ENCODE results near the gene AFF3. TPM values are rescaled to one million over a fixed set of nuclear protein-coding genes. Genes with fewer than 3 reads are reported as not detected.

Gene AFF3
- total and polyA plus RNA-seq, 2 experiments from 2014 or later: 12.0 to 12.8 TPM

DNA sequence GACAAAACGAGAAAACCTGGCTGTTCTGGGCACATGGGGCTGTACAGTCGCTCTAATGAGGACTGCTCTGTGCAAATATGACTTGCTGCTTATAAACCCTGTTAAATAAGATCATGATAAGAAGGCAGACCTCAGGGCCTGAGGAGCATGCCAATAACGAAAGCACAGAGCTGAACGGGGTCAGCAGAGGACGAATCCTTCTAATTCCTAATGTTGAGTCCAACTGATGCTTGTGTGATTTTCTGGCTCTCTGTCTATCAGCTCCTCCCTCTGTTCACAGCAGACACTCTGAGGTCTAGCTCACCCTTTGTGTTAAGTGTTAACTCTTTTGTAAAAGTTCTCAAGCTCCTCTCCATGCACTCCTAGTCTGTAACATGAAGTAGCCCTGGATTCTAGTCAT, 485.4 kb downstream of the AFF3 start:
- Histone ChIP-seq H3K36me3 (no peaks in the 10 kb centered on the region), H3K4me3 (no peak overlapping the region), H3K9me3 (ENCODE audit: low read depth) (no peaks in the 10 kb centered on the region), H3K4me1 (ENCODE audit: low read depth) (no peaks in the 10 kb centered on the region), H3K27ac (no peak overlapping the region), H3K27me3 (no peaks in the 10 kb centered on the region)
- TF ChIP-seq, protein P1, sequence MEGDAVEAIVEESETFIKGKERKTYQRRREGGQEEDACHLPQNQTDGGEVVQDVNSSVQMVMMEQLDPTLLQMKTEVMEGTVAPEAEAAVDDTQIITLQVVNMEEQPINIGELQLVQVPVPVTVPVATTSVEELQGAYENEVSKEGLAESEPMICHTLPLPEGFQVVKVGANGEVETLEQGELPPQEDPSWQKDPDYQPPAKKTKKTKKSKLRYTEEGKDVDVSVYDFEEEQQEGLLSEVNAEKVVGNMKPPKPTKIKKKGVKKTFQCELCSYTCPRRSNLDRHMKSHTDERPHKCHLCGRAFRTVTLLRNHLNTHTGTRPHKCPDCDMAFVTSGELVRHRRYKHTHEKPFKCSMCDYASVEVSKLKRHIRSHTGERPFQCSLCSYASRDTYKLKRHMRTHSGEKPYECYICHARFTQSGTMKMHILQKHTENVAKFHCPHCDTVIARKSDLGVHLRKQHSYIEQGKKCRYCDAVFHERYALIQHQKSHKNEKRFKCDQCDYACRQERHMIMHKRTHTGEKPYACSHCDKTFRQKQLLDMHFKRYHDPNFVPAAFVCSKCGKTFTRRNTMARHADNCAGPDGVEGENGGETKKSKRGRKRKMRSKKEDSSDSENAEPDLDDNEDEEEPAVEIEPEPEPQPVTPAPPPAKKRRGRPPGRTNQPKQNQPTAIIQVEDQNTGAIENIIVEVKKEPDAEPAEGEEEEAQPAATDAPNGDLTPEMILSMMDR (IDR thresholded peaks at IDR 0.05; ENCODE audit: low read depth, low read length): no peak
- DNase-seq (ENCODE audit: low read depth in 1 of 2, low spot score in 1 of 2): peak in 1 of 2 donors; percentile 29

DNA sequence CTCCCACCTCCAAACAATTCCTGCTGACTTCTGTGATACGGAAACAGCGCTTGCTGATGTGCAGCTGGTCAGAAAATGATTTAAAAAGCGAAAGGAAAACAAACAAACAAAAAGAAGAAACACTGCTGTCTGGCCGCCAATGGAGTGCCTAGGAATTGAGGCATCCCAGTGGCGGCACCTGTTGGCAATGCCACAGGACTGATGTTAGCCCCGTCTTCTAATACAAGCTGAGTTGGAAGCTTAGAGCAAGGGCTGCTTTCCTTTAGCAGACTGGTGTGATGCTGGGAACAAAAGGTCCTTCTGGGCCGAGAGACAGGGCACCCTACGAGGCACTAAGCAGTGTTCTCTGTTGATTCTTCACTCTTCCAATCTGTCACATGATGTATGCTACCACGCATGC, 489.0 kb downstream of the AFF3 start:
- Histone ChIP-seq H3K36me3 (no peaks in the 10 kb centered on the region), H3K27me3 (no peaks in the 10 kb centered on the region), H3K4me1 (ENCODE audit: low read depth) (no peaks in the 10 kb centered on the region), H3K27ac (no peak overlapping the region), H3K9me3 (ENCODE audit: low read depth) (no peaks in the 10 kb centered on the region), H3K4me3 (no peak overlapping the region)
- TF ChIP-seq, protein P1 (IDR thresholded peaks at IDR 0.05; ENCODE audit: low read depth, low read length): no peak
- DNase-seq (ENCODE audit: low read depth in 1 of 2, low spot score in 1 of 2): no peak

DNA sequence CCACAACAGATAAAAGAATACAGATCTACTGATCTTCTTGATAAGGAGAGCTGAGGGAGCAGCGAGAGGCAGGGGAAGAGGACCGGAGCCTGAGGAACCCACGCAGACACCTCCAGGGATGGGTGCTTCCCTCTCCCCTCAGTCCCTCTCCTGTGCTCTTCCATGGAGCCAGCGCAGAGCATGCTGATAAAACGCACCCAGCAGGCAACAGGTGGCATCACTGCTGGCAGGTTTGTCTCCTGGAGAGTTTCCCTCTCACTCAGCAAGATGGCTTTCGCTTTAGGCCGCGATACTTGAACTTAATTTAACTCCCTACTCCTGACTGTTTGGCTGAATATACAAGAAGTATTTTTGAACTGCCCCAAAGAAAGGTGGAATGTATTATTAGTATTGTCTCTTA, 489.5 kb downstream of the AFF3 start:
- Histone ChIP-seq H3K4me3 (no peak overlapping the region), H3K27me3 (no peaks in the 10 kb centered on the region), H3K27ac (no peak overlapping the region), H3K4me1 (ENCODE audit: low read depth) (no peaks in the 10 kb centered on the region), H3K9me3 (ENCODE audit: low read depth) (no peaks in the 10 kb centered on the region), H3K36me3 (no peaks in the 10 kb centered on the region)
- TF ChIP-seq, protein P1 (IDR thresholded peaks at IDR 0.05; ENCODE audit: low read depth, low read length): no peak
- DNase-seq (ENCODE audit: low read depth in 1 of 2, low spot score in 1 of 2): no peak

DNA sequence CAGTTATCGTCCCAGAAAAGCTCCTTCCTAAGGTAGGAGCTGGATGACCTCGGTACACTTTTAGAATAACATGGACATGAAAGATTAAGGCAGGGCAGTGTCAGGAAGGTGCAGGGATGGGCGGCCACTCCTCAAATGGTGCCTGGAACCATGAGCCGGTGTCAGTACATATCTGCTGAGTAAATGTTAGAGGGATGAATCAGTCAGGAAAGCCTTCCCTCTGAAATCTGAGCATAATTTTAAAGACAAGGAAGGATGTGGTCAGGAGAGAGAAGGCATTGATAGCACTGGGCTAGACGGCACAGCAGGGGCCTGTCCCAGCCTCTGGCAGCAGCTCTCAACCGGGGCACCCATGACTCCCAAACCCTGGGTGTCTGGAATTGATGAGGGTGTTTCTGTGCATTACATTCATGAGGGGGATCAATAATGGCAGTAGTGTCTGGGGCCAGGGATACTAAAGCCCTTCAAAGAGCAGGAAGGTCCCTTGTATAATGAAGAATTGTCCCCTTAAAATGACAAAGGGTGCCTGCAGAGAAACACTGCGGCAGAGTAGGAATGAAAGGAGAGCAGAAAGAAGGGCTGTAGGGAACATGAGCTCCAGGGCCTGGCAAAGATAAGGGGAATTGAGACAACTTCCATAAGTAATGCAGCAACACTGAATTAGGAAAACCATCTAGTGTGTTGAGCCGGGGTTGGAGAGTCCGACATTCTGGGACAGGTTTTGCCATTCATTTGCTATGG, 490.3 kb downstream of the AFF3 start:
- Histone ChIP-seq H3K27me3 (no peaks in the 10 kb centered on the region), H3K4me3 (no peak overlapping the region), H3K36me3 (no peaks in the 10 kb centered on the region), H3K4me1 (ENCODE audit: low read depth) (no peaks in the 10 kb centered on the region), H3K27ac (no peak overlapping the region), H3K9me3 (ENCODE audit: low read depth) (no peaks in the 10 kb centered on the region)
- TF ChIP-seq, protein P1 (IDR thresholded peaks at IDR 0.05; ENCODE audit: low read depth, low read length): no peak
- DNase-seq (ENCODE audit: low read depth in 1 of 2, low spot score in 1 of 2): peak in 1 of 2 donors; percentile 27

DNA sequence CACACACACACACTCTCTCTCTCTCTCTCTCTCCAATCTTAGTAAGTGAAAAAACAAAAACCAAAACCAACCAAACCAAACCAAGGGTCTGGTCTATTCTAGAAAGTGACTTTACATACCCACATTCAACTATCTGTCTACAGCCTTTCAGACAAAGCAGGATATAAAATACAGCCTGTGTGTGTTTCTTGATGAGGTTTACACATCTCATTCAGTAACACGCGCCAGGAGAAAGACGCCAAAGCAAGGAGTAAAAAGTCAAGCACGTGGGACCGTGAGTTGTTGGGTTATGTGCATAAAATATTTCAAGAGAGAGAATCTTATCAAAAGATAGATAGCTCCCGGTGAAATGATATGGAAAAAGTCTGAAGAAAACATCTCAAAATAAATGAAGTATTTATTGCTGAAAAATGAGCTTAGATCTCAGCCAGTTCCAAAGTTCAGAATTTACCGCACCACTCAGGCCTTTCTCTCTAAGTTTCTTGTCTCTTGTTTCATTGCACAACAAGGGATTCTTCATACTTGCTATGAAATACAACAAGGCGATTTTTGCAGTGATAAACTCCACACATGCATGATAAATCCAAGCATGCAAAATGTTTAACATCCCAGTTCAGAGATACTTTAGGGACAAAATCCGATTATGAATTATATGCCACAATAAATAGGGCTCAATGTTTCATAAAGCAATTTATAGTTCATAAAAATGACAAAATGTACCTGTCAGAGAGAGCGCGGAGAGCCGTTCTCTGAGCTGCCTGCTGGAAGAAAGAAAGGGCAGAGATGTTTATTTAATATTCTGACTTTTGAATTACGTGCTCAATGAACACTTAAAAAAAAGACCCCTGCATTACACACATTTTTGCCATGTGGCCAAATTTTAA, 493.2 kb downstream of the AFF3 start:
- no peaks in the 10 kb centered on the region for H3K36me3 ChIP-seq
- TF ChIP-seq, protein P1 (IDR thresholded peaks at IDR 0.05; ENCODE audit: low read depth, low read length): no peak
- no peaks in the 10 kb centered on the region for H3K9me3 ChIP-seq (ENCODE audit: low read depth)
- H3K4me3 ChIP-seq: no peak overlapping the region
- no peaks in the 10 kb centered on the region for H3K4me1 ChIP-seq (ENCODE audit: low read depth)
- DNase-seq (ENCODE audit: low read depth in 1 of 2, low spot score in 1 of 2): peak in 1 of 2 donors; percentile 8
- no peak overlapping the region for H3K27ac ChIP-seq
- no peaks in the 10 kb centered on the region for H3K27me3 ChIP-seq

Data from cardiac muscle cell (in vitro differentiated cells and primary cell).